Thyroid gland (tissue), 4 donors: ENCODE data around the gene SNURF.
"Not testable (repeated sequence)": the region's sequence is repeated elsewhere in the genome, so short reads cannot be mapped to it uniquely, and the experiment has no call there.

Experiments used
- POLR2A ChIP-seq, 2 donors: fragments of 450-650 bp; IDR thresholded peaks; one replicate each; pipeline ENCODE4 v1.6.1; 2017; ENCODE audit warnings: antibody characterized with exemption in 2 of 2, mild to moderate bottlenecking in 2 of 2, moderate library complexity in 1 of 2
- TF ChIP-seq, protein P1 (sequence below), 6 experiments: fragments of 200-600 bp in 3 of 6; fragments of 450-650 bp in 3 of 6; sonication (generic) in 3 of 6; IDR thresholded peaks; one replicate each; pipeline ENCODE4 v1.5.1; 2016 to 2019; ENCODE audit warnings: antibody characterized with exemption in 6 of 6, mild to moderate bottlenecking in 2 of 6, inconsistent platforms in 1 of 6, moderate library complexity in 1 of 6

DNA sequence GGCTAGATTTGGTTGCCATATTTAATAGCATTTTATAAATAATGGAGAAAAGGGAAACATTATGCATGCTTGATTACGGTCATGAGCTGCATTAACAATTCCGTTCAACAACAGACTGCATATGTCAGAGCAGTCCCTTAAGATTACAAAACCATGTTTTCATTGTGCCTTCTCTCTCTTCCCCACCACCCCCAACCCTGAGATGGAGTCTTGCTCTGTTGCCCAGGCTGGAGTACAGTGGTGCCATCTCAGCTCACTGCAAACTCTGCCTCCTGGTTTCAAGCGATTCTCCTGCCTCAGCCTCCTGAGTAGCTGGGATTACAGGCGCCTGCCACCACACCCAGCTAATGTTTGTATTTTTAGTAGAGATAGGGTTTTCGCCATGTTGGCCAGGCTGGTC is 17.9 kb downstream of the SNURF start:
- TF ChIP-seq, protein P1, sequence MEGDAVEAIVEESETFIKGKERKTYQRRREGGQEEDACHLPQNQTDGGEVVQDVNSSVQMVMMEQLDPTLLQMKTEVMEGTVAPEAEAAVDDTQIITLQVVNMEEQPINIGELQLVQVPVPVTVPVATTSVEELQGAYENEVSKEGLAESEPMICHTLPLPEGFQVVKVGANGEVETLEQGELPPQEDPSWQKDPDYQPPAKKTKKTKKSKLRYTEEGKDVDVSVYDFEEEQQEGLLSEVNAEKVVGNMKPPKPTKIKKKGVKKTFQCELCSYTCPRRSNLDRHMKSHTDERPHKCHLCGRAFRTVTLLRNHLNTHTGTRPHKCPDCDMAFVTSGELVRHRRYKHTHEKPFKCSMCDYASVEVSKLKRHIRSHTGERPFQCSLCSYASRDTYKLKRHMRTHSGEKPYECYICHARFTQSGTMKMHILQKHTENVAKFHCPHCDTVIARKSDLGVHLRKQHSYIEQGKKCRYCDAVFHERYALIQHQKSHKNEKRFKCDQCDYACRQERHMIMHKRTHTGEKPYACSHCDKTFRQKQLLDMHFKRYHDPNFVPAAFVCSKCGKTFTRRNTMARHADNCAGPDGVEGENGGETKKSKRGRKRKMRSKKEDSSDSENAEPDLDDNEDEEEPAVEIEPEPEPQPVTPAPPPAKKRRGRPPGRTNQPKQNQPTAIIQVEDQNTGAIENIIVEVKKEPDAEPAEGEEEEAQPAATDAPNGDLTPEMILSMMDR (IDR thresholded peaks at IDR 0.05) = not testable (repeated sequence)
- TF ChIP-seq POLR2A (IDR thresholded peaks at IDR 0.05) = not testable (repeated sequence)
